A673 (cell line): ENCODE data around the gene ZSWIM8.

Experiments
- EZH2 ChIP-seq: fragments of 200-600 bp; sonication (generic); IDR thresholded peaks from 2 replicates; pipeline ENCODE4 v1.6.1; 2017; ENCODE audit warnings: borderline replicate concordance, low read depth, mild to moderate bottlenecking, mixed read lengths, antibody characterized with exemption, low read length; ENCODE audit not compliant: poor library complexity, severe bottlenecking
- TF ChIP-seq, protein P1 (sequence below): fragments of 300-800, 200-600 bp; sonication (generic); conservative IDR thresholded peaks from 2 replicates; pipeline ENCODE4 v1.5.1; 2017; ENCODE audit warnings: low read depth, mild to moderate bottlenecking, antibody characterized with exemption, low read length, moderate library complexity, mixed read lengths

DNA sequence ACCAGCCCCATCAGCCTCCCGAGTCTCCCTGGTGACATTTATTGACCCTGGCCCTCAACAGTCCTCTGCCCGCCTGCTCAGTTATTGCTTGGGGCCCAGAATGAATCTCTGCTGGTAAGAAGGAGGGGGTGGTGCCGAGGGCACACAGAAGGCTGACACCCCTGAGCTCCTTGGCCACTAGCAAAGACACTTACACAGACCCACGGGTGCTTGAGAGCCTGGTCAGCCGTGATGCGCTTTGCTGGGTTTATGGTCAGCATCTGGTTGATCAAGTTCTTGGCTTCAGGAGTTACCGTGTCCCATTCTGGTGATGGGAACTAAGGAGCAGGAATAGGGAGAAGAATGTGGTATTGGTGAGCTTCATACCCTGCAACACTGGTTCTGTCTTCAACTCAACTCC lies 61.6 kb downstream of the ZSWIM8 start:
- TF ChIP-seq, protein P1, sequence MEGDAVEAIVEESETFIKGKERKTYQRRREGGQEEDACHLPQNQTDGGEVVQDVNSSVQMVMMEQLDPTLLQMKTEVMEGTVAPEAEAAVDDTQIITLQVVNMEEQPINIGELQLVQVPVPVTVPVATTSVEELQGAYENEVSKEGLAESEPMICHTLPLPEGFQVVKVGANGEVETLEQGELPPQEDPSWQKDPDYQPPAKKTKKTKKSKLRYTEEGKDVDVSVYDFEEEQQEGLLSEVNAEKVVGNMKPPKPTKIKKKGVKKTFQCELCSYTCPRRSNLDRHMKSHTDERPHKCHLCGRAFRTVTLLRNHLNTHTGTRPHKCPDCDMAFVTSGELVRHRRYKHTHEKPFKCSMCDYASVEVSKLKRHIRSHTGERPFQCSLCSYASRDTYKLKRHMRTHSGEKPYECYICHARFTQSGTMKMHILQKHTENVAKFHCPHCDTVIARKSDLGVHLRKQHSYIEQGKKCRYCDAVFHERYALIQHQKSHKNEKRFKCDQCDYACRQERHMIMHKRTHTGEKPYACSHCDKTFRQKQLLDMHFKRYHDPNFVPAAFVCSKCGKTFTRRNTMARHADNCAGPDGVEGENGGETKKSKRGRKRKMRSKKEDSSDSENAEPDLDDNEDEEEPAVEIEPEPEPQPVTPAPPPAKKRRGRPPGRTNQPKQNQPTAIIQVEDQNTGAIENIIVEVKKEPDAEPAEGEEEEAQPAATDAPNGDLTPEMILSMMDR: no peak
- TF ChIP-seq EZH2: no peak
